GM12872 (cell line): ENCODE measurements around the gene RAPGEF4.

ENCODE experiments used
- TF ChIP-seq, protein P1 (sequence below): IDR thresholded peaks from 3 replicates; pipeline ENCODE4 v1.5.1; 2011; ENCODE audit warnings: low read depth, mild to moderate bottlenecking, low read length, moderate library complexity; ENCODE audit not compliant: insufficient read depth

Gene RAPGEF4

DNA sequence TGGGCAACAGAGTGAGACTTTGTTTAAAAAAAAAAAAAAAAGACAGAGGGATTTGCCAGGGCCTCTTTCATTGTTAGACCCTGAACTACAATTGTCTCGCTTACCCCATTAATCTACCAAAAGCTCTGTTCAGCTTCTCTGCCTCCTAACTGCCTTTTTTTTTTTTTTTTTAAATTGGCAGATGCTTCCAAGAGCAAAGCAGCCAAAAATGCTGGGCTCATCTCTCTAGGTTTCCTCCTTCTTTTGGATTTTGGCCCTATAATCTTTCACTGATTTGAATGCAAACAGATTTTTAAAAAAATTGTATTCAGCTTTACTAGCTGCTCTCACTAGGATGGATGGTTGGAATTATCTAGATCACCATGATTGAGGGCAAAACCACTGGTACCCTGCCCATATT lies 33.2 kb upstream of the RAPGEF4 start:
- TF ChIP-seq, protein P1, sequence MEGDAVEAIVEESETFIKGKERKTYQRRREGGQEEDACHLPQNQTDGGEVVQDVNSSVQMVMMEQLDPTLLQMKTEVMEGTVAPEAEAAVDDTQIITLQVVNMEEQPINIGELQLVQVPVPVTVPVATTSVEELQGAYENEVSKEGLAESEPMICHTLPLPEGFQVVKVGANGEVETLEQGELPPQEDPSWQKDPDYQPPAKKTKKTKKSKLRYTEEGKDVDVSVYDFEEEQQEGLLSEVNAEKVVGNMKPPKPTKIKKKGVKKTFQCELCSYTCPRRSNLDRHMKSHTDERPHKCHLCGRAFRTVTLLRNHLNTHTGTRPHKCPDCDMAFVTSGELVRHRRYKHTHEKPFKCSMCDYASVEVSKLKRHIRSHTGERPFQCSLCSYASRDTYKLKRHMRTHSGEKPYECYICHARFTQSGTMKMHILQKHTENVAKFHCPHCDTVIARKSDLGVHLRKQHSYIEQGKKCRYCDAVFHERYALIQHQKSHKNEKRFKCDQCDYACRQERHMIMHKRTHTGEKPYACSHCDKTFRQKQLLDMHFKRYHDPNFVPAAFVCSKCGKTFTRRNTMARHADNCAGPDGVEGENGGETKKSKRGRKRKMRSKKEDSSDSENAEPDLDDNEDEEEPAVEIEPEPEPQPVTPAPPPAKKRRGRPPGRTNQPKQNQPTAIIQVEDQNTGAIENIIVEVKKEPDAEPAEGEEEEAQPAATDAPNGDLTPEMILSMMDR: no peak

DNA sequence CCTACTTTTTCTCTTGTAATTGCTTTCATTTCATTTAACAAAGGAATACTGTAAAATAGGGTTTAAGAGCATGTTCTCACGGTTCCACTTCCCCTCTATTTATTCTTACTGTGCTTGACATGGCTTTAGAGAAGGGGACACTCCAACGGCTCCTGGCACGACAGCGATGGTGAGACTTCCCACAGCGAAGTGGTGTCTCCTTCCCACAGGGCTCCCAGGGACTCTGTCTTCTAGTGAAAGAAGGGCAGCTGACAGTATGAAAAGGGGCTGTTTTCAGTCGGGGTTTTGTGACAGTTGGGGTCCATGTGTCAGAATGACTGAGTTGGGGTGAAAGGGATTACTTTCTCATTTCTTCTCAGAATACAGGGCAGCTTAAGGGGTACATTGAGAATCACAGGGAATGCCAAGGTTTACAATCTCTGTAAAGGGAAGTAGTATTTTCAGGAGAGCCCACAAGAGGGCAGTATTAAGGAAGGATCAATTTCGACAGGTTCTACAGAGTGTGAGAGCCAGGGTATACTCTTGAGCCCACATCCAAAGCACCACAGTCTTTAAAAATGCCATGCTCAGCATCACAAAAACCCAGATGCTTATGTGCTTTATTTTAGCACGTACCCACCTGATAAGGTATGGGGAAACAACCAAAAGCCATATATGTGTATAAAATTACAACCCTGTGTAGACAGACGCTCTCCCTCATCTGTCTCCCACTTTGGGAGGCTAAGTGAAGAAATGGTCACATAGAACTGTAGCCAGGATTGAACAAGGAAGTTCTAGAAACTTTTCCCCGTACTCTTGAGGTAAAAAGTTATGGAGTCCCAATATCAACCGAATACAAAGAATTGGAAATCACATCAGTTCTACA lies 31.3 kb upstream of the RAPGEF4 start:
- TF ChIP-seq, protein P1: peak; percentile 59

DNA sequence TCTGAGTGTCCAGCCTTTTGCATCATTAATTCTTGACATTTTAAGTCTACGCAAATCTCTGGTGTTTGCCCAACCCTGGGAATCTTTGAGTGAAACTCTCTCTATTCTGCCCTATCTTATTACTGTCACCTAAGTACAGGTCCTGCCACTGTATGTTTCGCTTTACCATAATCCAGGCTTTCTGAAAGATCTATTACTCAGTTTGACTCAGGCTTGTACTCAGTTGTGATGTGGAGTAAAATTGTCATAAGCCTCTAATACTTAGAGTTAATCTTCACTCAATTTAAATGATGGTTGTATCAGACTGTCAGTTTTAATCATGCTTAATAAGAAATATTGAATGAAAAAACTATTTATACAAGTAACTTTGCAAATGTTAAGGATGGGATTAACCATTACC lies 30.3 kb upstream of the RAPGEF4 start:
- TF ChIP-seq, protein P1: no peak

DNA sequence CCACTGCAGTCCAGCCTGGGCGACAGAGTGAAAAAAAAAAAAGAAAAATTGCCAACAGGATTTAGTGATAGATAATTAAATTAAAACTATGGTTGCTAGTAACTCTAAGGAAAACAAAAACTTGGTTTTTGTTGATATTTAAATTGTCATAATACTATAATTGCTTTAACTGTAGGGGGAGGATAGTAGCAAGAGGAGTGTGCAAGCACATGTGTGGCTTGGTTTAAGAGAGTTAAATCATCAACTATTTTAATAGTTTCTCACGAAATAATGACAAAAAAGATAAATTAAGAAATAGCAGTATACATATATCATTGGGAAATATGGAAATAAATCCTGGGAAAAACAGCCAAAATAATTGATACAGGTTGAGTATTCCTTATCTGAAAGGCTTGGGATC lies 27.4 kb upstream of the RAPGEF4 start:
- TF ChIP-seq, protein P1: no peak

DNA sequence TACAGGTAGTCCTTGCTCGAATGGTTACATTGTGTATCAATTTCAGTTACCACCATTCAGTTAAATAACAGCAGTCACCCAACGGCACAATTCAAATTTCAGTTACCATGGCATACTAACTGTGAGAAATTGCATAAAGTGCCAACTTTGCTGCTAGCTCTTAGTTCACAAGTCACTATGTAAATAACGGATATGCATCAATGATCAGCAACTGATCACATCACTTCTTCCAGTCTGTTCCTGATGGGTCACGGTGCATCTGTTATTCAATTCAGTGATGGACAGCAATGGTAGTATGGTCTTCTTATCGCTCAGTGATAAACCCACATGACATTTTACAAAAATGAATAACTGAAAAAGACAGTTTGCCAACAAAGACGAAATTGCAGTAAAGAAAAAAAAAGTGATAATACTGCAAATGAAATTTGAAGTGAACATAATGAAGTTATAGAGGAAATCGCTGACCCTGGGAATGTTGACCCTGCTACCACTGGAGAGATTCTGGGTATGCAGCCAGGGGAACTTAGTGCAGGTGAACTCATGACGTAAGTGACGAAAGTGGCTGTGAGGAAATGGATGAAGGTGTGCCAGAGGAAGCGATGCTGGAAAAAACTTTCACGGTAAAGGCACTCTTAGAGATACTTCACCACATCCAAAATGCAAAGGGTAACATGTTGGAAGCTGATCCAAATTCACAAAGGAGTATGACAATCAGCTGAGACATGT lies 25.9 kb upstream of the RAPGEF4 start:
- TF ChIP-seq, protein P1: no peak

DNA sequence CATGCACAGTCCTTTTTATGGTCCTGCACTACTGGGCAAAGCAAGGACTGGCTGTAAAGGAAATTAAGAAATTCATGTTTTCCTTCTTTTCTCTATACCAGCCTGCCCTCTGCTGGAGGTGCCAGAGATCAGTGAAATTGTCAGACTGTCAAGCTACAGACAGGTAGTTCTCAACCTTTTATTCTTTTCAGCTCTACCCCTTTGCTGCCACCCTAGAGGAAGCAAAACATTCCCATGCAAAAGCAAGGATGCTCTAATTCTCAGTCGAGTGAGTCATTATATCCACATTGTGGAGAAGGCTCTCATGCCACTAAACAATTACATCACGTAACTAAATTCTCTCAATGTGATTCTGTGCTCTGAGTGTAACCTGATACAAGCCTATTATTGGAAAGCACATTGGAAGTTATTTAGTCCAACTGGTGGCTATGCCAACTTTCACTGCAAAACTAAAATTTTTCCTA lies 25.0 kb upstream of the RAPGEF4 start:
- TF ChIP-seq, protein P1: peak; percentile 71

DNA sequence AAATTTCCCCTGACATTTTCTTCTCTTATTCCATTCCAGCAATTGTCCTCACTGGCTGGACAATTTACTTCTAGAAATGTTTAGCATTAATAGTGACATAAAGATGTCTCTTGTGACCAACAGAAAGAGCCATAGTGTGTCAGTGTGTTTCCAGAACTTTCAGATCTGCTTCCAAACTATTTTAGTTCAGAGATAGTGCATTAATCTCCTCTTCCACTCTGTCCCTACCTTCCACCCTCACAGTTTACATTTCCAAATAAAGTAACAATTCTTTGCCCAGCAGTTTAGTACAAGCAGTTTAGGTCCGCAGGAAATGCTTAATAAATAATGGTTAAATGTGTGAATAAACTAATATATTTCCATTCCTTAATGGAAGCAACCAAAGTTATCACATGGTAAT lies 24.5 kb upstream of the RAPGEF4 start:
- TF ChIP-seq, protein P1: no peak
